GM12891 (cell line): Measurements from ENCODE around the gene HS3ST4.

Experiments
- POLR2A ChIP-seq: IDR thresholded peaks from 2 replicates; pipeline ENCODE4 v1.6.1; 2011; ENCODE audit warnings: low read depth, low read length, control low read depth
- POLR2AphosphoS5 ChIP-seq: IDR thresholded peaks from 2 replicates; pipeline ENCODE4 v1.6.1; 2011; ENCODE audit warnings: low read depth, low read length, control low read depth
- POU2F2 ChIP-seq: IDR thresholded peaks from 2 replicates; pipeline ENCODE4 v1.6.1; 2011; ENCODE audit warnings: low read depth, mild to moderate bottlenecking, control low read depth, low read length, moderate library complexity
- SPI1 ChIP-seq: IDR thresholded peaks from 2 replicates; pipeline ENCODE4 v1.6.1; 2011; ENCODE audit warnings: low read depth, low read length, control low read depth
- TAF1 ChIP-seq: IDR thresholded peaks from 2 replicates; pipeline ENCODE4 v1.6.1; 2011; ENCODE audit warnings: low read depth, low read length, control low read depth

GRCh38 chr16:26071101-26071866, 379.5 kb downstream of the HS3ST4 start:
- TF ChIP-seq POLR2A (no peak), POLR2AphosphoS5 (no peak), SPI1 (no peak), TAF1 (no peak), POU2F2 (no peak)
